Stimulated activated CD8-positive, alpha-beta memory T cell treated with anti-CD3 and anti-CD28 coated beads, Interleukin-15, amount 100 ng/mL, for 48 hours (primary cell): Measurements from ENCODE around the gene PCSK2.
"Not testable (repeated sequence)": the region's sequence is repeated elsewhere in the genome, so short reads cannot be mapped to it uniquely, and the experiment has no call there.

Source experiments
- DNase-seq, 2 donors: peaks; one replicate each; pipeline ENCODE4 v3.0.0-alpha.2; 2020; ENCODE audit warnings: low read depth in 2 of 2

Gene PCSK2, protein sequence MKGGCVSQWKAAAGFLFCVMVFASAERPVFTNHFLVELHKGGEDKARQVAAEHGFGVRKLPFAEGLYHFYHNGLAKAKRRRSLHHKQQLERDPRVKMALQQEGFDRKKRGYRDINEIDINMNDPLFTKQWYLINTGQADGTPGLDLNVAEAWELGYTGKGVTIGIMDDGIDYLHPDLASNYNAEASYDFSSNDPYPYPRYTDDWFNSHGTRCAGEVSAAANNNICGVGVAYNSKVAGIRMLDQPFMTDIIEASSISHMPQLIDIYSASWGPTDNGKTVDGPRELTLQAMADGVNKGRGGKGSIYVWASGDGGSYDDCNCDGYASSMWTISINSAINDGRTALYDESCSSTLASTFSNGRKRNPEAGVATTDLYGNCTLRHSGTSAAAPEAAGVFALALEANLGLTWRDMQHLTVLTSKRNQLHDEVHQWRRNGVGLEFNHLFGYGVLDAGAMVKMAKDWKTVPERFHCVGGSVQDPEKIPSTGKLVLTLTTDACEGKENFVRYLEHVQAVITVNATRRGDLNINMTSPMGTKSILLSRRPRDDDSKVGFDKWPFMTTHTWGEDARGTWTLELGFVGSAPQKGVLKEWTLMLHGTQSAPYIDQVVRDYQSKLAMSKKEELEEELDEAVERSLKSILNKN

DNA sequence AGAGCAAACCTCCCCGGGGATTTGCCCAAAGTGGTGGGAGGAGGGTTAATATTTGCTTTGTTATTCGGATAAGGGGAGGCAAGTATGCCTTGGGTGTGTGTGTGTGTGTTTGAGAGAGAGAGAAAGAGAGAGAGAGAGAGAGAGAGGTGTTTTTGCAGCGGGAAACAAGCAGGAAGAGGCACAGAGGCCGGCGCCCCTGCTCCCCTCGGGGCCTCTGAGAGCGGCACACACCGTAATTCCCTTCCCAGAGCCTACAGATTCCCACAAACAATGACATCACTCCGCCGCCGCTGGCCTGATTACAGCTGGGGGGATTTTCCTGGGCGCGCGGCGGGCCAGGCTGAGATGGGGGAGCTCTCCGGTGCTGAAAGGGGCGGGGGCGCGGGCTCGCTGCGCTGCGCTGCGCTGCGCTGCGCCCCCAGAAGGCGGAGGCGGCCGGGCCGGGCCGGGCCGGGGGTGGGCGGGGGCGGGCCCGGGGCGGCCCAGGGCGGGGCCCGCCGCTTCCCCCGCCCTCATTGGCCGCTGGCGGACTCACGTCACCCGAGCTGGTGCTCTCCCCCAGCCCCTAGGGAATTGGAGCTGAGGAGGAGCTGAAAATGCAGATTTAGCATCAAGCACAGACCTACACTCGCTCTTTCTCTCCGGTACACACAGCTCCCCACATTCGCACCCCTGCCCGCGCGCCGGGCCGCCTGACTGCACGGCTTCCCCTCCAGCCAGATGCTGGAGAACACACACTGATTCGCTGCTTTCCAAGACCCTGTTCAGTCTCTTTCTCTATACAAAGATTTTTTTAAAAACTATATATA, at the start of gene PCSK2:
Gene PCSK2, plus strand, starts transcription at position 631 of the 809 bp plus-strand sequence. CDS start 266 bp downstream, outside the sequence.
- DNase-seq, result no peak

DNA sequence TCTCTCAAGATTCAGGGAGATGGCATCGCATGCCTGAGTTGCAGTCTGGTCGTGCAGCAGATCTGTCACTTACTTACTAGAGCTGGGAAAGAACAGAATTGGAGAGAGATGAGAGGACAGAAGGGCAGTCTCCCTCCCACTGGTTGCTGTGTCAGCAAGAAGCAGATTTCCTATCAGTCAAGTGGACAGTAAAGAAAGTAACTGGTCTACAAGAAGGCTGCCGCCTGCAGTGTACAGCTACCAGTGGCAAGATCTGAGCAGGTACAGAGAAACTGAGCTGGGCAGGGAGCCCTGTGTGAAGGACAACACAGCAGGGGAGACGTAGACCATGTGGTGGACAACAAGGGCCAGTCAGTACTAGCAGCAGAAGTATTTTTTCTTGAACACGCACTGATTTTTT, 49.5 kb upstream of the PCSK2 start:
- DNase-seq, result no peak

DNA sequence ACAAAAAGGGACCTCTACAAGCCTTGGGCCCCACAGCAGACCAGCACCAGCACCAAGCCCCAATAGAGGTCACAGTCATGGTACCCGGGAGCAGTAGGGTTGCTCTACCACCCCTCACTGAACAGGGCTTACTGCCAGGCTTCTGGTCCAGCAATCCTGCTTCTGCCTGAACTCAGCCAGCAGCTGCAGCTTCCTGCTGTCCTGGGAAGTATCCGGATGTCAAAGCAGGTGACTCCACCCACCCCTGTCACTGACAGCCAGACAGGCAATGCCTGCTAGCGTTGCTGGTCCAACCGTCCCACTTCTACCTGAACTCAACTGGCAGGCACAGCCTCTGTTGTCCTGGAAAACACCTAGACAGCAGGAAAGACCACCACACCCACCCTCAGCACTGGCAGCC, 47.0 kb upstream of the PCSK2 start:
- DNase-seq, result no peak

DNA sequence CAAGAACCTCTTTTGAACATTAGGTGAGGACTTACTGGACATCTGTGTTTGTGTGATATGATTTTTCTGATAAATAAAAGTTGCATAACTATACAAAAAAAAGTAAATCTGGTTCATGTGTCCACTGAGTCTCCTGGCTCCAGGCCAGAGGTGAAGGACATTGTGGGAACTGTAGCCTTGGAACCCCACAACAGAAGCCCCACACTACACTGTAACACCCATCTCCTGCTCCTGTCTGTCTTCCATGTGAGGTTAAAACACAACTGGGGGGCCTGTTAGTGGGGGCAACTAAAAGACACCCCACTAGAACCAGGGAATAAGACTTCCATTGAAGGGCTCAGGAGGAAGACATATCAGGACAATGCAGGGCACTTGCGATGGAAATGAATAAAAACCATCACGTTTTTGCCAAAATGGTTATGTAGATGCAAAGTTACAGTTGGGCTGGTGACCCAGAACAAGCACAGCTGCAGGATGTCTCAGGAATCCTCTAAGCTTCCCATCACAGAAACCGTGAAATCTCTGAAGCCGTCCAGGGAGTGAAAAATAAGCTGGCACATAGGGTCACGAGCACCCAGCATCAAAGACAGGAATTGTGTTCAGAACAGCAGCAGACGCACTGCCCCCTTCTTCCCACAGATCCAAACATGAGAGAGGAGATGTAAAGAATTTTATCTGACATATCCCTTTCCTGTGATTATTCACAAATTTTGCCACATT, 36.7 kb upstream of the PCSK2 start:
- DNase-seq, result no peak

DNA sequence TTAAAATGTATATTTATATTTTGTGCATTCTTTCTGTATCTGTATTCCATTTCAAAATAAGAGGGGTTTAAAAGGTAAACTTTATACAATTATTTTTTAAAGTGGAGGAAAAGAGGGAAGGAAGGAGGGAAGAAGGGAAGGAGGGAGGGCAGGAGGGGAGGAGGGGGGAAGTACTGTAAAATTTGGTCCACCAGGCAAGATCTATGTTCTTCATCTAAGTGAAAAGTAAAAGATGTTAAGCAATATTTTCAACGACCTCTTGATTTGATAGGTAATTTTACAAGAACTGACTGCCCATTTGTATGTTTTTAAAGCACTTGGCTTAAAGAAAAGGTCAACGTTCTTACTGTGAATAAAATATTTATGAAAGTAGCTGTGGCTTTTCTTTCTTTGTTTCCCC, 29.8 kb upstream of the PCSK2 start:
- no peak for DNase-seq

DNA sequence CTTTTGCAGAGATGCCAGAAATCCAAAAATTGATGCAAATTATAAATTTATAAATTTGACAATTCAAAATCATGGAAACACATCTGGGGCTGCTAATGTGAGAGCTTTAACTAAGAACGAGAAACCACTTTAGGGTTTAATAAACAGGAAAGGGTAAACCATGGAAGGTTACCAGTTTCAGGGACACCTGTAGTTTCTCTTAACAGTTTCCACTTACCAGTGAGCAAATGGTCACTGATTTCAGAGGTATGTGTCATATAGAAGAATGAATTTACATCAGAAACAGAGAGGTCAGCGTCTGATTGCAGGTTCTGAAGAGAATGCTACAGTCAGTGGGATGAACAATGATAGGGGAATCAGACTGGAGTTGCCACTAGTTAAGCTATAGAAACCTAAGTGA, 24.8 kb upstream of the PCSK2 start:
- no peak for DNase-seq

DNA sequence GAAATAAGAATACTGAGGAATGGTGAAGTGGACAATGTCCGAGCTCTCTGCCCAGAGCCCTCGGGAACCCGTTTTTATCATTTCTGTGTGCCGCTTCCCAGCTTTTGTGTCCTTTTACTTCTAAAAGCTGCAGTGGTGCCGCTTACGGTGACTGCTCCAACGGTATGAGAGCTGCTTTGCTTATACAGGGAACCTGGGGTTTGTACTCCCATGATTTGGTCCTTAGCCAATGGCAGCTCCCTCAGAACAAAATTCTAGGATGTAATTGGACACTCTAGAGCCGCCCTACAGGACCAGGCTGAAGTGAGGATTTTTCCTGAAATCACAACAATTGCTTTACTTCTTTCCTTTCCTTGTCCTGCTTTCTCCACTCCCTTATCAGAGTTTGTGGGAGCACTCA, 24.2 kb upstream of the PCSK2 start:
- no peak for DNase-seq

DNA sequence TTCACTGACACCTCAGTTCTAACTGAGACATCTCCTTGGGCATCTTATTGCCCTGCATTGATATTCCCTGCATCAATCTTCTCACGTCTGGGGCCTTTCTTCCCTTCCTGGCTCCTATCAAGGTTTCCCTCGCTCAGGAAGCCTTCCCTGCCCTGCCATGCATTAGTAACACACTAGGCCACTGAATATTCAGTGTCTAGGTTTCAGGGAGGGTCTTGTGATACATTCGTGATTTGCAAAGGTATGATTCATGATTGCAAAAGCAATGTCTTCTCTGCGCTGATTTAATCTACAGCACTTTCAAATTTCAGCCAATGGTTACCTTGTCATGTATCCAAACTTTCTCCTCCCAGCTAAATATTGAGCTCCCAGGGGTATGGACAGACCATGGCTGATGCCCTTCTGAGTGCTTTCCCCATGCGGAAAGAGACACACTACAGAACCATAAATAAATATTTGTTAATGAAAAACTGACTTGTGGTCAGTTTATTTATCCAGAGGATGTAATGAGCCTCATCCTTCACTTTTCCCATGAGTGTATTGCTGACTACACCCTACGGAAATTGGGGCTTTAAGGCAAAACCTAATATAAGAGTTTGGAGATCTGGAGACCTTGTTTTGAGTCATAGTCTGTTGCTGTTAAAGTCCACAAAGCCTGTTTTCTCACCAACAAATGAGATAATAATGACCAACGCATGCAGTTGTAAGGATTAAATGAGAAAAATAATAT, 21.6 kb upstream of the PCSK2 start:
- DNase-seq, result no peak

DNA sequence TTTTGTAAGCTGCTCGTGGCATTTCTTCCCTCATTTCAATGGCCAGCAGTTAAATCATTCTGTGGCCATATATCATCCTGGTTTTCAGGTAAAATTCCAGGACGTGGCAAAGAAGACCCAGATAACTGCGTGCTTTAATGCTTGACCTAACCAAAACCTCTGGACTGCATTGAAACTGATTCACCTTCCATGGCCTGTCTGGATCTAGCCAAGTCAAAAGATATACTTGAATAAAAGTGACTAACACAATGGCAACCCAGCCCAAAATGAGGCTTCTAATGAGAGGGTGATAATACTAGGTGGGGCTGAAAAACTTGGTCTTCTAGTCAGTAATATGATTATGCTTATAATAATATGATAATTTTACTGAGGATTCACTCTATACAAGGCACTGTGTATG, 16.5 kb upstream of the PCSK2 start:
- DNase-seq, result no peak

DNA sequence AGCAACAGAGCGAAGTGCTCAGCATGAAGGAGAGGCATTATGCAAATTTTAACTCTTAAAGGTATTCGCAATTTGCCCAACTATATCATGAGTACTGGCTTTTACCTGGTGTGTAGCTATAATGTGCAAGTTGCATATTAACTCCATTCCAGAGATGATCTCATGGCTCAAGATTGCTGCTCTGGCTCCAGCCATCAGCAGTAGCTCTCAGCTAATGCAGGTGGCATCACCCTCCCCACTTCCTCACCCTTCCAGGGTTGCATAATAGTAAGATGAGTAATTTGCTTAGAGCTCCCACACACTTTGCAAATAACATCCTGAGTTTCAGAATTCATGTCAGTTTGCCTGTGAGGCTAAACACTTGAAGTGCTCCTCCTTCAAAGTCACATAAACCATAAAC, 15.9 kb upstream of the PCSK2 start:
- no peak for DNase-seq

DNA sequence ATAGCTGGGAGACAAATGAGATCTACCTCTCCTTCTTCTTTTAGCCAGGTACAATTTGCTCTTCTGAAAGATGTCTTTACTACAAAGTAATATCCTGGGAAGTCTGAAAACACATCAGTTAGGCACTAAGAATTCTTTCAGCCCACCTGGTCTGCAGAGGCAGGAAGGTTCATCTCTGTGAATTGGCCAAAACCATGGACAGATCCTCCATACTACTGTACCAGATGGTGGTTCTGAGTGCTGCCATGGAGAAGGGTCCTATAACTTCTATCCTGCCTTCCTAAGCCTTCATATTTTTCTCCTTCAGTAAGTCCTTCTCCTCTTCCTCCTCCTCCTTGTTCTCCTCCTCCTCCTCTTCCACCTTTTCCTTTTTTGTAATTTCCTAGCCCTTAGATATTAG, 11.7 kb upstream of the PCSK2 start:
- DNase-seq, result no peak

DNA sequence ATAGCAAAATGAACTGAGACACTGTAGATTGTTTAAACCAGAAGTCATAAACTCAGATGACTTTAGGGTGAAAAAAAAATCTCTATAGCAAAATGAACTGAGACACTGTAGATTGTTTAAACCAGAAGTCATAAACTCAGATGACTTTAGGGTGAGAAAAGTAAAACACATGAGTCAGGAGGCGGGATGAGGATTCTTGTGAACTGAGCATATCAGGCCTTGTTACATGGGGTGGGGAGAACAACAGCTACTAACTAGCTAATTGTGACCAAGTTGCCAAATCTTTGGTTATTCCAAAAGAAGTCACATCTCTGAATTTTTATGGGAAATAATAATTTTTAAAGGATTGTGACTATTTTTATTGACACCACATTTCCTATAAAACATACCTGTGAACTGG, 7.0 kb upstream of the PCSK2 start:
- not testable (repeated sequence) for DNase-seq

DNA sequence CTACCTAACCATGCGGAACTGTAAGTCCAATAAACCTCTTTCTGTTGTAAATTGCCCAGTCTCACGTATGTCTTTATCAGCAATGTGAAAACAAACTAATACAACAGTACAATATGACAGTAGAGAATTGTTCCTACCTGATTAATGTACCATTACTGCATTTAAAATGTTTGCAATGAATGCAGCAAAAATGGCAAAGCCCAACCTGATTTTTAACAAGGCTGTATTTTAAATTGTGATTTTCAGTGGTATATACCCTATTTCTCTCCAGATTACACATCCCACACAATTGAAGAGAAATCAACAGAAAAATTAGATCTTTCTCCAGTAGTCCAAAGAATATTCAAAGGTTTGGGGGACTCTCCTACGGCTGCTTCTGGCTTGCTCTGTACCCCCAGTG, 3.3 kb upstream of the PCSK2 start:
- DNase-seq, result no peak

DNA sequence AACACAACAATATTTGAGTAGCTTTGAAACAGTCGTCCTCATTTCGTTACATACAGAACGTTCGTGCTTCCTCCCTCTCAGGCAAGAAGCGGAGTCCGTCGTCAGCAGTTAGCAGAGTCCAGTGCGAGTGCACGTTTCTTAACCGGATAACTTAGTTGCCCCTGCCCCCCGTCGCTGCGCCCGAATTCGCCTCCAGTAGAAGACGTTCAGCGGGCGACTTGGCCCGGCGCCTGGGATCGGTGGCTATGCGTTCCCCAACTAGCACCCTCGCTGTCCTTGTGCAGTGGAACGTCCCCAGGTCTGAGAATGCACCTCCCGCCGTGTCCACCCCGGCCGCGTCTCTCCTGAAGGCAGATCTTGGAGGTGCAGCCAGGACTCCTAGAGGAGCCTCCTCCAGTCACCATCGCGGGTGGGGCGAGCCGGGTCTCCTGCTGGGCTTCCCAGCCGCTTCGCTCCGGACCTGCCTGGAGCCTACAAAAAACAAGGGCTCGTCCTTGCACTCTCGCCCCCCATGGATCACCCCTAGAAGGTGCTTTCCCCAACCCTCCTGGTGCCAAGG, 910 bp upstream of the PCSK2 start:
- no peak for DNase-seq

DNA sequence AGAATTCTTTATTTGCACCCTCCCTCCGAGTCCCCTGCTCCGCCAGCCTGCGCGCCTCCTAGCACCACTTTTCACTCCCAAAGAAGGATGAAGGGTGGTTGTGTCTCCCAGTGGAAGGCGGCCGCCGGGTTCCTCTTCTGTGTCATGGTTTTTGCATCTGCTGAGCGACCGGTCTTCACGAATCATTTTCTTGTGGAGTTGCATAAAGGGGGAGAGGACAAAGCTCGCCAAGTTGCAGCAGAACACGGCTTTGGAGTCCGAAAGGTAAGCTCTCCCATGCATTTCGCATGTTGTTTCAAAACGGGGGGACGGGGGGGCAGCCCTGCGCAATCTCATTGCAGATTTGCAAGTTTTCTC, 357 bp downstream of the PCSK2 start:
- no peak for DNase-seq

DNA sequence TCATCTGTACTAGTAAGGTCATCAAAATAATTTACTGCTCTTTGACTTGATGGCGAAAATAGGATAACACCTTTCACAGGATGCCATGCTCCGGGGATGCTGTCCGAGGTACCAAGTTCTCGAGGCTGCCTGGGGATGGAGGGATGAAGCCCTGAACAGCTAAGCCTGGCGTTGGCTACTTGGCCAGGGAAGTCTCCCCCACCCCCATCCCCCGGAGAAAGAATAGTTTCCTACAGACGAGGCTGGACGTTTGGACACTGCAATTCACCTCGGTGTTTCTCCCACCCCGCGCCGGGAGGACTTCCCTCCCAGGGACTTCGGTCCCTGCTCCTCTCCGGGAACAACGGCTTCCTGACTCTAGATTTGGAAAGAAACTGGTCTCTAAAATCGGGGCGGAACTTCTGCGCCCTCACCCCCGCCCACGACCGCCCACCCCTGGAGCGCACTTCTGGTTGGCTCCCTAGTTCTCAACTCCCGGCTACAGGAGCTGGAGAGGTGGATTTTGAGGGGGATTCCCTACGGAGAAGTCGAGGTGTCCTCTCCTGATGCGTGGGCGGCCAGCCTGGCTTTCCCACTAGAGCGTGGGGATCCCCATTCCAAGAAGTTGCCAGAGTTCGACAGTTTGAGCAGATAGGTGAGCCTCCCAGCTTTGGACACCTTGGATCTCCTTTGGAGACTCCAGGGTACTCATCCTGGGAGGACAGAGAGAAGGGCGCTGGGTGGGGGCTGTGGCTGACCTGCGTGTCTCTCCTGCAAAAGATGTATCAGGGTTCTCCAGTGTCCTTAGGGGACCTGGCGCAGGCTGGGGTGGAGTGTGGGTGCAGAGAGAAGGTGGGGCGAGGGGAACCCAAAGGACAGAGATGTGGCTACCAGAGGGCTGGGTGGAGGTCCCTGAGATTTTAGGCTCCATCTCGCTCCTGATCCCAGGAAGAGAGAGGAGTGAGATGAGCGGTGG, 1.1 kb downstream of the PCSK2 start:
- DNase-seq, result no peak

DNA sequence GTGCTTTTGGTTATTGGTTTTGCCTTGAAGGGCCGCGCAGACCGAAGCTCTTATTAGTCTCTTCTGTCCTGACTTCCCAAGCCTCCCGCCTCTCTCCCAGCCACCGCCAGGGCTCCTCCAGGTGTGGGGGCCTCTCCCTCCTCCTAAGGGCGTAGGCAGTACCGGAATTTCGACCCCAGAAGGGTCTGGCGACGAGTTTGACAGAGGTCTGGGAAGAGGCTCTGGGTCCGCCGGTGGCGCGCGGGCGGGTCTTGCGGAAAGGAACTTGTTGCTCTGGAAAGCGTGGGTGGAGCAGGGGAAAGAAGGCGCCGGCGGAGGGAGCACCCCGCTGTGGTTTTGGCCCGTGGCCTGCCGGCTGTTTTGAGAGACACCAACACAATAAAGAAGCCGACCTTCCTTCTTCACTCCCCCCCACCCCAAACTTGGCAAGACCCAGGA, 1.8 kb downstream of the PCSK2 start:
- no peak for DNase-seq

DNA sequence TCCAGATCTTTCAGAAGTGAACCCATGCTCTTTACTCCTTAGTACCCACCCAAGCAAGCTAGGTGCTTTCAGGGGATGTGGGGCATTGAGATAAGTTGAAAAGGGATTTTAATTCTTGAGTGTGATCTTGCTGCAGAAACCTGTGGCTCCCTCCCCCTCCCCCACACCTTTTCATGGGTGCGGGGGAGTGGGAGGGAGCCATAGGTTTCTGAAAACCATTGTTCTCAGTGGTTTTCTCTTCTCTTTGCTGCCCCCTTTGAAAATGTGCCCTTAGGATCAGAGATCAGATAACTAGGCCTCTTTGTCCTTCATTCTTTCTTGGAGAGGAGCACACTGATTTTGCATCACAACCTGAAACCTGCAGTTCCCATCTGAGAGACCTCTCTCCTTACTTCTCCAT, 2.4 kb downstream of the PCSK2 start:
- DNase-seq, result no peak

DNA sequence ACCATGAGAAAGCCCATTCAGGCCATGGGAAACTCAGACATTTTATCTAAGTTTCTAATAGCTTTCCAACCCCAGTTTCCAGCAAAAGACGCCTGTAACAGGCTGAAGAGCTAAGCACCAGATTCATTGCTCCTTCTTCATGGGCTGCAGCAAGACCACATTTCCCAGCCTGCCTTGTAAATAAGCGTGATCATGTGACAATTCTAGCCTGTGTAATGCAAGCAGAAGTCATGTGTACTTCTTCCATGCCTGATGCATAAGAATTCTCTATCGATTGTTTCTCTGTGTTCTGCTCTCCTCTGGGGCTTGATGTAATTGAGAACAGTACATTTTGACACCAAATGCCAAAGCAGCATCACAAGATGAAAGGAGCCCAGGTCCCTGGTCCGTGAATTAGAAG, 6.8 kb downstream of the PCSK2 start:
- no peak for DNase-seq

DNA sequence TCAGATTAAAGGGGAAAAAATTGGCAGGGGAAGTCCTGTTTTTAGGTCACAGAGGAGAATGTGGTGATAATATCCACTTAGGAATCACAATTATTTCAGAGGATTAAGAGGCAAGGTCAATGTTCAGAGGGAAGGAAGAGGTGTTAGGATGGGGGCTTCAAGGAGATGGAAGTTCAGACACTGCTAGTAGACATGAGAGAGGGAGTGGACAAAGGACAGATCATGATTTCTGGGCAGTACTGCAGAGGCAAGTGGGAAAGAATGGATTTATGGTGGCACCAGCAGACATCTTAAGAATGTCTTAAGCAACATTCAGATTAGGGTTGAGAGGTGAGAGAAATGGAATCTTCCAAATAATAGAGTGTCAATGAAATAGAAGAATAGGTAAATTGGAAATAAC, 9.9 kb downstream of the PCSK2 start:
- DNase-seq, result no peak
